HG02840 (cell line): Measurements from ENCODE around the gene EPHA3.

Experiments used
- ATAC-seq: cut with Tn5 transposase; IDR thresholded peaks from one replicate; pipeline ENCODE4 v1.9.1; 2021; ENCODE audit warnings: mild to moderate bottlenecking, moderate library complexity, moderate number of reproducible peaks; ENCODE audit not compliant: unreplicated experiment, low FRiP score

EPHA3 gene

DNA sequence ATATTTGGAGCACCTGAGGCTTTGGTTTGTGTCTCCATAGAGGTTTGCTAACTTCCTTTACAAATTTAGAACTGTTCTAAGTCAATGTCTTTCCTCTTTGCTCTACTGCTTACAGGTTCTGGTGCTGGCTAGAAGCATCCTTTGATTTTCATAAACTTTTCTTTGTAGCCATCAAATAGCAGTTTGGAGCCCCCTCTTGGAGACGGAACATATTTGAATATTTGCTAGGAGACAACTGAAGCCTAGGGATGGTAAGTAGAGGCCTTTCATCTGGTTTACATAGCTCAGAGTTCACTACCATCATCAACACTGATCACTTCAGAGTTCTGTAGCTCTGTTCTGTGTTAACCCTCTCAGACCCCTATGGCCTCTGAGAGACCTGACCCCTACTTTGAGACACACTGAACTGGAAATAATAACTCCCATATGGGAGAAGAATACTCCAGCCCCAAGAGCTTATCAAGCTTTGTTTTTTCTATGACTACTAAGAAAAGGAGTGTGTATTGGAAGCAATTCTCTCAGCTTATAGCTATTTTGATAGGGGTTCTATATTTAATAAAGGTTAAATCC, 420.4 kb downstream of the EPHA3 start:
- no peak for ATAC-seq
